IPS DF 6.9 (cell line): ENCODE results near the gene GRID1.

Experiments used
- DNase-seq: peaks from one replicate; pipeline ENCODE4 v3.0.0-alpha.2; 2013; ENCODE audit warnings: low read depth, low spot score
- H3K27ac ChIP-seq: one replicate; pipeline ENCODE4 v1.5.1; 2013; ENCODE audit warnings: low read length, control low read depth
- H3K27me3 ChIP-seq: 2 replicates; pipeline ENCODE4 v1.6.1; 2013; ENCODE audit warnings: mild to moderate bottlenecking, low read length; ENCODE audit not compliant: control insufficient read depth, insufficient read depth
- H3K36me3 ChIP-seq: 2 replicates; pipeline ENCODE4 v1.6.1; 2013; ENCODE audit warnings: low read length; ENCODE audit not compliant: control insufficient read depth, insufficient read depth
- H3K4me1 ChIP-seq: 2 replicates; pipeline ENCODE4 v1.6.1; 2013; ENCODE audit warnings: low read length; ENCODE audit not compliant: control insufficient read depth, insufficient read depth
- H3K4me3 ChIP-seq: 2 replicates; pipeline ENCODE4 v1.5.1; 2013; ENCODE audit warnings: mild to moderate bottlenecking, low read length
- H3K9me3 ChIP-seq: 2 replicates; pipeline ENCODE4 v1.6.1; 2013; ENCODE audit warnings: low read length, inconsistent platforms; ENCODE audit not compliant: control insufficient read depth, insufficient read depth
- WGBS: extraction: QIAGEN DNeasy Blood & Tissue Kit; methylation state at CpG from one replicate; pipeline ENCODE4 v1.1.7; 2013; ENCODE audit warnings: mixed read lengths, missing lambda C conversion rate; ENCODE audit not compliant: insufficient read length, insufficient coverage; 5-methylcytosine and 5-hydroxymethylcytosine counted together

The GRID1 gene

DNA sequence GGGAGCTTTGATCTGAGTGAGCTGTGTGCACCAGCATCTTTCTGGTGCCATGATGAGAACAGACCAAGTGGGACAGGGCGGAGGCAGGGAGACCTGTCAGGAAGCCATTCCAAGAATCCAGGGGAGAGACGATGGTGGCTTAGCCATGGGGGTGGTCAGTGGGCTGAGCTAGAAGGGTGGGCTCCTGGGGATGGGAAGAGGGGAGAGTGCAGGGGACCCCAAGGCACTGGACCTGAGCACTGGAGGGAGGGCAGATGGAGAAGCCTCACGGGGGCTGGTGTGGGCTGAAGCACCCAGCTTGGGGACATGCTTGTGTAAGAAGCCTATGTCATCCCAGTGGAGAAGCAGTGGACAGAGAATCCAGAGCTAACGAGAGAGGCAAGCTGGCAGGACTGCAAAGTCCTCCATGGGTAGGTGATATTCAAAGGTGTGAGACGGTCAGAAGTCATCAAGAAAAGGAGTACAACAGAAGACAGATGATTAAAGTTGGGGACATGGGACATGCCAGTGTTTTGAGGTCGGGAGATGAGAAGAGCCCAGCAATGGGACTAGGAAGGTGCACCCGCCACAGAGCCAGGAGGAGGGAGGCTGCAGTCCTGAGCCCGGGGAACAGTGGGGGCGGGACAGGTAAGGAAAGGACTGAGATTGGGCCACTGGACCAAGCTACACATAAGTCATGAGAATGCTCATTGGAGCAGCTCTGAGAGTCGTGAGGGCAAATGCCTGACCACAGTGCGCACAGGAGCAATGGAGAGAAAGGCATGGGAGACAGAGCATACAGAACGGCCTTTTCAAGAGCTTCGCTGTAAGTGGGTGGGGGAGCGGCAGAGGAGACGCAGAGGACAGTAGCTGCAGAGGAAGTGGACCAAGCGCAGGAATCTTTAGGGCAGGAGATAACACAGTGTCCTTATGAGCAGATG is 72.0 kb downstream of the GRID1 start:
- no CpG with 5 or more reads among the region's 16 CpGs for WGBS
- H3K27me3 ChIP-seq = no peaks in the 10 kb centered on the region
- no peaks in the 10 kb centered on the region; the same call in 1 of the 2 replicates for H3K9me3 ChIP-seq
- H3K36me3 ChIP-seq = no peaks in the 10 kb centered on the region
- H3K4me3 ChIP-seq = no peak overlapping the region
- DNase-seq = no peak
- H3K27ac ChIP-seq = no peak overlapping the region
- H3K4me1 ChIP-seq = peaks cover 12% of the 10 kb centered on the region

DNA sequence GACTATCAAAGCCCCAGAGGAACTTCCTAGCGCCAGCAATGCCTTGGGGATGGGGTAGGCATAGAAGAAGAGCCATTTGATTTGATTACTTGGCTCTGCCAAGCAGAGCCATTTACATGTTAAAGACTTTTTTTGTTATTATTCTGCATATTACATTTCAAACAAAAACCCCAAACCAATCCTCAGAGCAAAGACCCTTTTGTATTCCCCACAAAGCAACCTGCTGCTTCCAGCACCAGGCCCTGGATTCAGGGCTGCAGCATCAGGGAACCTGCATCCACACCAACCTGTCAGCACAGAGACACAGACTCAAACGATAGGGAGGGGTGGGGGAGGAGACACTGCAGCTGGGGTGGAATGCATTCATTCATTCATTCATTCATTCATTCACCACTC is 73.2 kb downstream of the GRID1 start:
- WGBS = no CpG with 5 or more reads among the region's 2 CpGs
- no peaks in the 10 kb centered on the region for H3K27me3 ChIP-seq
- H3K27ac ChIP-seq = no peak overlapping the region
- no peaks in the 10 kb centered on the region; the same call in 1 of the 2 replicates for H3K9me3 ChIP-seq
- H3K4me3 ChIP-seq = no peak overlapping the region
- H3K36me3 ChIP-seq = no peaks in the 10 kb centered on the region
- H3K4me1 ChIP-seq = peaks cover 10% of the 10 kb centered on the region
- no peak for DNase-seq

DNA sequence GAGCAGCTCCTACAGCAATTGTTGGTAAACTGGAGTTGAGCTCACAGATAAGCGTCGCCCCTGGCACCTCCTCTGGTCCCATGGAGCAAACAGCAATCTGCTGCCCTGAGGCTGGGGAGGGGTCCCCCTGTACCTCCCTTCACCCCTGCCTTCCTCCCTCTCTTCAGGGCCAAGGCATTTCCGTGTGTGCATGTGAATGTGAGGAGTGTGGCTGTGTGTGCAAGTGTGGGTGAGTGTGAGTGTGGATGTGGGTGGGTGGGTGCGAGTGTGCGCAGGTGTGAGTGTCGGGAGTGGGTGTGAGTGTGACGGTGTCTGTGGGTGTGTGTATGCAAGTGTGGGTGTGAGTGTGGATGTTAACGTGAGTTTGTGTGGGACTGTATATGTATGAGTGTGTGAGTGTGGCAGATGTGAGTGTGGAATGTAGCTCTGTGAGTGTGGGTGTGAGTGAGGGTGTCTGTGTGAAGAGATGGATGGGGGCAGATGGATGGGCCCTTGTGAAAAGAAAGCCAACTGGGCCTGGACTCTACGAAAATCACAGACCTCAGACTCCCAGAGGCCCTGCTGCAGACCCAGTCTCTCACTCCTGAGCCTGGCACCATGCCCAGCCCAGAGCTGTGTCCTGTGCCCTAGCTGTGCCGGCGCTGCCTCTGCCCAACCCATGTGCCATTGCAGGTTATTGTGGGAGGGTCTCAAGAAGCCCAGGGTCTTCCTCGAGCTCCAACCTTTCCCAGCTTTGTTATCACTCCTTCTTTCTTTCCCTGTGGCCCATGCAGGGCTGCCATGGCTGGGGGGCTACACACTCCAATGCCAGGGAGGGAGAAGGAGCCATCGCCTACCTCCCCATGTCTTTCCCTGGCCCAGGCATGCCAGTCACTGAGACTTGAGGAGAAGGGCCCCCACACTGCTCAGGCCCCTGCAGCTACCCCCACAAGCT is 73.9 kb downstream of the GRID1 start:
- H3K4me1 ChIP-seq = peaks cover 10% of the 10 kb centered on the region
- H3K27ac ChIP-seq = no peak overlapping the region
- no peak overlapping the region for H3K4me3 ChIP-seq
- H3K36me3 ChIP-seq = no peaks in the 10 kb centered on the region
- 100% methylated on average over 2 of the region's 13 CpGs for WGBS
- no peak for DNase-seq
- H3K9me3 ChIP-seq = no peaks in the 10 kb centered on the region
- no peaks in the 10 kb centered on the region for H3K27me3 ChIP-seq

DNA sequence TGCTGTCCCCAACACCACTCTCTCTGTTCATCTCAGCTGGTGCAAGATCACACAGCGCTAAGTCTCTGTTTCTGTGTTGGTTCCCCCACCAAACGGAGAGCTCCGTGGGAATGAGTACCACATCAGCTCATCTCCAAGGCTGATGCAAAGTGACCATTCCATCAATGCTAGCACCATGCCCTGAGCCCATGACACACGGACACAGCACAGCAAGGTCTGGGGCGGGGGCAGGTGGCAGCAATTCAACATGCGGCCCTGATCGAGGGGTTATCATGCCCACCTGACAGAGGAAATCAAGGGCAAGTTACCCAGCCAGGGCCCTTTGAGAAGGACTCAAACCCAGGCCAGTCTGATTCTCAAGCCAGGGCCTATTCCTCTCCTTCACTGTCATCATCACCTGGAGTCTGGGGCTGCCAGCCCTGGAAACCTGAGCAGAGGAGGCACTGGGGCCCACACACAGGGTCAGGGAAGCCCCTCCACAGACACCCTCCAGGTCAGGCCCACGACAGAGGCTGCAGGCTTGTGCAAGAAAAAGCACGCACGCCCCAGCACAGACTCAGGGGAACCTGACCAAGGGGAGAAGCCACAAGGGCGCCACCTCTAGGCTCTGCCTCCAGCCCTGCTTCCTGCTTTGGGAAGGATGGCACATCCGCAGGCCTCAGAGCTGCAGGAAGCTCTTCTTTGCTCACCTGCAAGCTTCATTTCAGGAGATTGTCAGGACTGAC is 74.8 kb downstream of the GRID1 start:
- H3K4me1 ChIP-seq = peaks cover 10% of the 10 kb centered on the region

DNA sequence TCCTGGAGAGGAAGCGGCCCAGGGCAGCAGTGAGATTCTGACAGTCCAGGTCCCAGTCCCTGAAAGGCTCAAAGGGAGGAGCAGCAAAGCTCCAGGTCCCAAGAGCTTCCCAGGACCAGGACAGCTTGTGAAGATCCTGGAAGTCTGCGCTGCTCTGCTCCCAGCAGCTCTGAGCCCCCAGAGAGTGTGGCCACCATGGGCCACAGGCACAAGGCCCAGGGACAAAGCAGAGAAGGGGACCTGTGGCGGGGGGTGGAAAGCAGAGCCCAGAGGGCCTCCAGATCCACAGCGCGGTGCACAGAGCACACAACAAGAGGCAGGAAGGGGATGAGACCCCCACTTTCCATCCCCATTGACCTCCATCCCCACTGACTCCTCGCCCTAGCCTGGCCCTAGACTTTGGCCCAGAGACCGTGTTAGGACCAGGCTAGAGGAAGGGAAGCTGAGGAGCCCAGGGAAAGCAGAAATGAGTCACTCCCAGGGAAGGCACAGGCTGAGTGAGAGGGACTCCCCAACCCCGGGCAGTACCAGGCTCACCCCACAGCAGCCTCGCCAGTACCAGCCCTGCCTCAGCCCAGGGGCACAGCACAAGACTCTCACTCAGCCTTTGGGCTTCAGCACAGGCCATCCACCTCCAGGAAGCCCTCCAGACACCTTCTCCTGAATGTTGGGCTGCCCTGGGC is 75.5 kb downstream of the GRID1 start:
- Histone ChIP-seq H3K27ac (no peak overlapping the region), H3K9me3 (no peaks in the 10 kb centered on the region), H3K36me3 (no peaks in the 10 kb centered on the region), H3K27me3 (no peaks in the 10 kb centered on the region), H3K4me1 (peaks cover 10% of the 10 kb centered on the region), H3K4me3 (no peak overlapping the region)
- no CpG with 5 or more reads among the region's 9 CpGs for WGBS
- DNase-seq = no peak

More for the DNA sequence above, 74.8 kb downstream of the GRID1 start:
- H3K4me3 ChIP-seq = no peak overlapping the region
- H3K27ac ChIP-seq = no peak overlapping the region
- no CpG with 5 or more reads among the region's 12 CpGs for WGBS
- H3K36me3 ChIP-seq = no peaks in the 10 kb centered on the region
- no peak for DNase-seq
- no peaks in the 10 kb centered on the region for H3K9me3 ChIP-seq
- H3K27me3 ChIP-seq = no peaks in the 10 kb centered on the region

DNA sequence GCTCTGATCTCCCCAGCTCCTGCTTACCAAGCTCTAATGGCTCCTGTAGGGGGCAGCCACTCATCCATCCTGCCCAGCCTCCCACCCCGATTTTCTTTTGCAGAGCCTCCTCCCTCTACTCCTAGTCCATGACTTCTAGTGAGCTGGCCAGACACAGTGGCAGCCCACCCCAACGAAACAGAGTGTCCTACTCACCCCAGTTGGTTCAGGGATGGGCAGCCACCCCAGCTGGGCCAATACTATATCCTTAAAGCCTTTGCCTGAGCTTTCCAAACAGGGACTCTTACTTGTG is 77.1 kb downstream of the GRID1 start:
- Histone ChIP-seq H3K27me3 (no peaks in the 10 kb centered on the region), H3K9me3 (no peaks in the 10 kb centered on the region), H3K27ac (no peak overlapping the region), H3K36me3 (no peaks in the 10 kb centered on the region), H3K4me1 (peaks cover 10% of the 10 kb centered on the region), H3K4me3 (no peak overlapping the region)
- no CpG with 5 or more reads among the region's 2 CpGs for WGBS
- no peak for DNase-seq

DNA sequence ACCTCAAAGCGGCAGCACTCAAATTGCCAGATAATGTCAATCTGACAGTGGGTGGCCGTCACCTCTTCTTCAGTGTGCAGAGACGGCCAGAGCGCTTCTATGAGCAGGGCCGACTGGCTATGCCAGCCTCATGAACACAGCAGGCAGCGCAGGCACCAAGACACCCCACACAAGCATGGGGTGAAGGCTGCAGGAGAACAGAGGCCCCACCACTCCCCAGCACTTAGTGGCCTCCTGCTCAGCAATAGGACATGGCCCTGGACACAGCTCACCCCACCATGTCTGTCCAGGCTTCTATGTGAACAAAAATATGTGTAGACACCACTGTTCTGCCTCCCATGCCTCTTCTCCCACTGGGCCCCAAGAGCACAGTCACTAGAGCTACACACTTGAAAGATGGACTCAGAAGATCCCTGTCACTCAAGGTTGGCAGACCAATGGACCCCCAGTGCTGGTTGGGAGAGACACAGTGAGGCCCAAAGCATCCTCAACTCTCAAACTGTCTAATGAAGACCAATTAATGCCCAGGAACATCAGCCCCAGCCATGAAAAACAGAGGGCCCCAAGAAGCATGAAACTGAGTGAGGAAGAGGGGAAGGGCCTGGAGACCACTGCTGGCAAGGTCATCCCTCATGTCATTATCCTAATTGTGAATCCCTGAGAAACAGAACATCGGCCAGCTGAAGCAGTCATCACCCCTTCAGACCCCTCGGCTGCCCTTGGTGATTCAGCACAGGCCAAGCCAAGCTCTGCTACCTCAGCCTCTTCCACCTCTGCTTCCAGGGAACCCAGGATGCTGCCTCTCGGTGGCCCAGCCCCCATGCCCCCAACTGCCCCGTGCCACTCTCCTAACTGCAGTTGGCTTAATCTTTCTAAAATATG is 77.7 kb downstream of the GRID1 start:
- Histone ChIP-seq H3K4me1 (peaks cover 10% of the 10 kb centered on the region), H3K4me3 (no peak overlapping the region), H3K27me3 (no peaks in the 10 kb centered on the region), H3K36me3 (no peaks in the 10 kb centered on the region), H3K9me3 (no peaks in the 10 kb centered on the region), H3K27ac (no peak overlapping the region)
- no CpG with 5 or more reads among the region's 10 CpGs for WGBS
- no peak for DNase-seq

DNA sequence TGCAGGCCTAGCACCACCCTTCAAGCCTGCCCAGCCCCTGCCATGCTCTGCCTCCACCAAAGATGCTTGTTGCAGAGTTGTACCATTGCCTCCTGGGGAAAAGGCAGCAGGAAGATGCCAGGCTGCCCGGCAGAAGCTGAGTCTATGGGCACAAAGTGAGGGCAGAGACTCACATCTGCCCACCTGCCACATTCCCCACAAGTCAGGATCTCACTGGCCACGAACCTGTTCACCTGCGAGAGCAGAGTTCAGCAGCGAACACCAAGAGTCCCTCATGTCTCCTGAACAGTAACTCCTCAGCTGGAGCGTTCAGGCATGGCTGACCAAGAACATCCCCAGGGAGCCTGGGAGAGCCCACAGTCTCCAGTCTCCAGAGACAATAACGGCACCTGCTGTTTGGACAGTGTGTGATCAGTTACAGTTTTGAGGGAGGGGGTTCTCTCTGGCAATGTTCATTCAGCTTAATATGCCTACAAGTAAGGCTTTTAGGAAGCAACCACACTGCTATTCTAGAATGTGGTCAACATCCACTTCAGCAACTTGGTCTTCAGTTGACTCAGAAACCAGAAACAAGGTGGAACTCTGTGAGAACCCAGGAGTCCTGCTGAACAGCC is 78.5 kb downstream of the GRID1 start:
- WGBS = no CpG with 5 or more reads among the region's 6 CpGs
- Histone ChIP-seq H3K27ac (no peak overlapping the region), H3K4me3 (no peak overlapping the region), H3K27me3 (no peaks in the 10 kb centered on the region), H3K36me3 (no peaks in the 10 kb centered on the region), H3K4me1 (peaks cover 8% of the 10 kb centered on the region), H3K9me3 (no peaks in the 10 kb centered on the region)
- DNase-seq = no peak

DNA sequence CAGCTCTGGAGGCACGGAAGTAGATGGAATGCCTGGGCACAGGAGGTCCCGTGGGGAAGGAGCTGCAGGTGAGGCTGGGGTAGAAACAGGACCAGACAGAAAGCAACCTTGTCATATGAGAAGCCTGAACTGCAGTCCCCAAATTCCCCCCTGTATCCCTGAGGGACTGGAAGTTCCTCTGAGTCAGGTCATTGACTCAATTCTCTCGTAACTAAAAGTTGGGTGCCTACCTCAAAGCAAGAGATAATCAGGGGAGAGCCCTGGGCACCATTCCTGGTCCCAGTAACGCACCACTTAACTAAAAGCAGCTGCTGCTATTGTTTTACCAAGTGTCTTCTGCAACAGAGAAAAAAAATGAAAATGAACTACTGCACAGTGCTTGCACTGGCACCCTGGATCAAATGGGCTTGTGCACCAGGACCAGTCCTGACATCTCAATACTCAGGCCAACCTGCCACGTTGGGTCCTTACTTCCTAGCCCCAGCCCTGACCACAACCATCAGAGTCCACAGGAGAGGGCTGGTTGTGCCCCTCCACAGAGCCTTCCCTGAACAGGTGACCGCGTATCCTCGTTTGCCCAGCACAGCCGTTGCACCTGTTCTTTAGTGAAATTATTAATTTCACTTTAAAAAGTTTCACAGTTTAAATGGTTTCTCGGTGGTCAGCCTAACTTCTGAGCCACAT is 79.3 kb downstream of the GRID1 start:
- WGBS = no CpG with 5 or more reads among the region's 10 CpGs
- Histone ChIP-seq H3K36me3 (no peaks in the 10 kb centered on the region), H3K9me3 (no peaks in the 10 kb centered on the region), H3K27me3 (no peaks in the 10 kb centered on the region), H3K4me3 (no peak overlapping the region), H3K4me1 (peaks cover 1% of the 10 kb centered on the region), H3K27ac (no peak overlapping the region)
- no peak for DNase-seq
